Lower lobe of right lung (tissue), 2 donors: Measurements from ENCODE around the gene RMI1. TPM values are rescaled to one million over a fixed set of nuclear protein-coding genes. Genes with fewer than 3 reads are reported as not detected.
A peak's percentile ranks its signal among the peaks of the same experiment; 100 is the strongest.

Experiments used
- ATAC-seq, 2 donors: fragments of 200-7000 bp; cut with Tn5 transposase; one replicate each; pipeline ENCODE4 v1.9.1; 2020 to 2022; ENCODE audit warnings: mild to moderate bottlenecking in 2 of 2, moderate library complexity in 2 of 2
- DNase-seq: peaks from one replicate; pipeline ENCODE4 v3.0.0-alpha.2; 2020
- H3K27ac ChIP-seq: fragments of 200-600 bp; one replicate; pipeline ENCODE4 v1.8.0; 2022
- H3K27me3 ChIP-seq: fragments of 200-600 bp; one replicate; pipeline ENCODE4 v1.8.0; 2022; ENCODE audit warnings: low read depth
- H3K36me3 ChIP-seq: fragments of 200-600 bp; one replicate; pipeline ENCODE4 v1.8.0; 2022; ENCODE audit warnings: mild to moderate bottlenecking
- H3K4me1 ChIP-seq: fragments of 200-600 bp; one replicate; pipeline ENCODE4 v1.8.0; 2022
- H3K4me3 ChIP-seq: fragments of 200-600 bp; one replicate; pipeline ENCODE4 v1.8.0; 2022; ENCODE audit warnings: mild to moderate bottlenecking
- H3K9me3 ChIP-seq: fragments of 200-600 bp; one replicate; pipeline ENCODE4 v1.8.0; 2022
- CTCF ChIP-seq: fragments of 200-600 bp; IDR thresholded peaks from one replicate; pipeline ENCODE4 v1.8.0; 2022; ENCODE audit warnings: antibody characterized with exemption, mild to moderate bottlenecking
- intact Hi-C: fragments of 100-400 bp; cut with DNase I; formaldehyde crosslinking; loops from one replicate; pipeline ENCODE4 v1.11.0; 2022
- total RNA-seq: library from RNA; stranded (reverse); fragmentation: NEBNext Ultra II Directional; extraction: Animal tissue kit (Norgen Biotek cat#: 25700); gene quantifications from one replicate; pipeline ENCODE4 v1.2.1, GENCODE V29; 2021
- donor health status: DM: no; HTN: yes; CAD: no; lungs with severe emphysema.

The RMI1 gene
- total RNA-seq, 1 donor from 2014 or later = 6.7 TPM

- ATAC-seq (peak in 1 of 2 donors; percentile 51), DNase-seq (no peak)
- Histone ChIP-seq H3K9me3 (no peaks in the 10 kb centered on the region), H3K27me3 (no peaks in the 10 kb centered on the region), H3K4me3 (no peak overlapping the region), H3K36me3 (peaks cover 11% of the 10 kb centered on the region), H3K4me1 (peaks cover 15% of the 10 kb centered on the region), H3K27ac (no peak overlapping the region)
- intact Hi-C loops = no loop called here
- TF ChIP-seq CTCF = no peak
These were observed 6.3 kb downstream of the RMI1 start for GRCh38 chr9:83986765-83987401.

GRCh38 chr9:83987402-83987791 is 6.8 kb downstream of the RMI1 start:
- Histone ChIP-seq H3K36me3 (peaks cover 11% of the 10 kb centered on the region), H3K4me1 (peaks cover 11% of the 10 kb centered on the region), H3K27me3 (no peaks in the 10 kb centered on the region), H3K9me3 (no peaks in the 10 kb centered on the region), H3K27ac (no peak overlapping the region), H3K4me3 (no peak overlapping the region)
- ATAC-seq (no peak), DNase-seq (no peak)
- no peak for TF ChIP-seq CTCF
- intact Hi-C loops = no loop called here

- H3K36me3 ChIP-seq = peaks cover 11% of the 10 kb centered on the region
- H3K27me3 ChIP-seq = no peaks in the 10 kb centered on the region
- intact Hi-C loops = no loop called here
These were observed 7.8 kb downstream of the RMI1 start for GRCh38 chr9:83988411-83988810.

GRCh38 chr9:83991355-83991754 is 10.8 kb downstream of the RMI1 start:
- H3K4me3 ChIP-seq = no peak overlapping the region
- intact Hi-C loops = no loop called here

More at GRCh38 chr9:83988411-83988810, 7.8 kb downstream of the RMI1 start:
- H3K4me3 ChIP-seq = no peak overlapping the region
- TF ChIP-seq CTCF = no peak
- ATAC-seq (no peak), DNase-seq (no peak)
- no peak overlapping the region for H3K27ac ChIP-seq
- no peaks in the 10 kb centered on the region for H3K9me3 ChIP-seq
- H3K4me1 ChIP-seq = peaks cover 11% of the 10 kb centered on the region

GRCh38 chr9:83992407-83992806 is 11.8 kb downstream of the RMI1 start:
- Histone ChIP-seq H3K27me3 (no peaks in the 10 kb centered on the region), H3K4me1 (peaks cover 2% of the 10 kb centered on the region), H3K27ac (no peak overlapping the region), H3K4me3 (no peak overlapping the region), H3K36me3 (peaks cover 11% of the 10 kb centered on the region), H3K9me3 (no peaks in the 10 kb centered on the region)
- TF ChIP-seq CTCF = no peak
- DNase-seq (no peak), ATAC-seq (no peak)
- intact Hi-C loops = no loop called here

More at GRCh38 chr9:83991355-83991754, 10.8 kb downstream of the RMI1 start:
- Histone ChIP-seq H3K27me3 (no peaks in the 10 kb centered on the region), H3K27ac (no peak overlapping the region), H3K9me3 (no peaks in the 10 kb centered on the region), H3K4me1 (peaks cover 11% of the 10 kb centered on the region), H3K36me3 (peaks cover 11% of the 10 kb centered on the region)
- DNase-seq = no peak
- TF ChIP-seq CTCF = no peak
- no peak for ATAC-seq
